Activated CD8-positive, alpha-beta T cell treated with anti-CD3 and anti-CD28 coated beads for 36 hours (primary cell): ENCODE data around the gene HS3ST2. TPM values are rescaled to one million over a fixed set of nuclear protein-coding genes. Genes with fewer than 3 reads are reported as not detected.
A peak's percentile ranks its signal among the peaks of the same experiment; 100 is the strongest.
"Not testable (repeated sequence)": the region's sequence is repeated elsewhere in the genome, so short reads cannot be mapped to it uniquely, and the experiment has no call there.

ENCODE experiments used
- ATAC-seq: fragments of 200-7000 bp; cut with Tn5 transposase; one replicate; pipeline ENCODE4 v1.10.0; 2021; ENCODE audit warnings: mild to moderate bottlenecking, moderate library complexity
- CTCF ChIA-PET: fragments of 350-600 bp; sonication (Branson Sonifier 250); formaldehyde crosslinking; loops from one replicate; lab custom pipeline; 2021; ENCODE audit warnings: antibody characterized with exemption; lab: Charles Lee
- POLR2A ChIA-PET: fragments of 350-600 bp; sonication (Branson Sonifier 250); formaldehyde crosslinking; loops from one replicate; lab custom pipeline; 2021; ENCODE audit warnings: antibody characterized with exemption; lab: Charles Lee
- DNase-seq: peaks from one replicate; pipeline ENCODE4 v3.0.0-alpha.2; 2020
- H3K27ac Mint-ChIP-seq: one replicate; pipeline ENCODE4 v1.8.0; 2021; ENCODE audit warnings: mild to moderate bottlenecking, mixed read lengths
- H3K27me3 Mint-ChIP-seq: one replicate; pipeline ENCODE4 v1.8.0; 2021; ENCODE audit warnings: mixed read lengths
- H3K36me3 Mint-ChIP-seq: one replicate; pipeline ENCODE4 v1.8.0; 2021; ENCODE audit warnings: low read depth, mixed read lengths
- H3K4me1 Mint-ChIP-seq: one replicate; pipeline ENCODE4 v1.8.0; 2021; ENCODE audit warnings: low read depth, mixed read lengths
- H3K4me3 Mint-ChIP-seq: one replicate; pipeline ENCODE4 v1.8.0; 2021; ENCODE audit warnings: mild to moderate bottlenecking, moderate library complexity, mixed read lengths
- H3K9me3 Mint-ChIP-seq: one replicate; pipeline ENCODE4 v1.8.0; 2021; ENCODE audit warnings: mixed read lengths
- CTCF ChIP-seq: fragments of 200-600 bp; IDR thresholded peaks from one replicate; pipeline ENCODE4 v1.8.0; 2022; ENCODE audit warnings: antibody characterized with exemption, mild to moderate bottlenecking
- intact Hi-C: fragments of 100-400 bp; cut with micrococcal nuclease; formaldehyde crosslinking; loops from one replicate; pipeline ENCODE4 v1.10.0; 2022
- total RNA-seq, 2 experiments: library from RNA; stranded (reverse); gene quantifications; one replicate each; pipeline ENCODE4 v1.2.3, GENCODE V29; 2021

Gene HS3ST2
- total RNA-seq, 2 experiments from 2014 or later = not detected

DNA sequence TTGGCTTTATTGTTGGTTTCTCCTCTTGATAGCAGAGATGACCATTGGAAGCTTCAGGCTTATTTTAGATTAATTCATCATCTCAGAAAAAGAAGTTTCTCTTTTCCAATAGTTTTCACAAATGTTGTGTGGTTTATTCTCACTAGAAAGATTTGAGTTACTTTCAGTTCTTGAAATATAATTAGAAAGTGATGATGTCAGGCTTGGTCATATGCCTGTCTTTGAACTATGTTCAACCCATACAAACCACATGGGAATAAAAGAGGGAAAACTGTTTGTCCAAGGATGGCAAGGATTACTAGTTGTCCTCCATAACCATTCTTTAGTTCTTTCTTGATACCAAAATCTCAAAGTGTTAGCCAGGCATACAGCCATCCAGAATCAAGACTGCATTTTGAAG lies 3.7 kb upstream of the HS3ST2 start:
- Mint-ChIP-seq H3K36me3 (no peaks in the 10 kb centered on the region), H3K27me3 (peaks cover 27% of the 10 kb centered on the region), H3K4me3 (no peak overlapping the region), H3K9me3 (no peaks in the 10 kb centered on the region), H3K4me1 (peaks cover 3% of the 10 kb centered on the region), H3K27ac (no peak overlapping the region)
- TF ChIP-seq CTCF = no peak
- no peak for ATAC-seq
- ChIA-PET POLR2A (no interaction called here), CTCF (interaction anchor here (1.8 kb wide), 1 partner anchor 108 kb away, joined by 4 read pairs; no protein-coding TSS in a partner anchor)
- DNase-seq = no peak
- intact Hi-C loops = no loop called here

DNA sequence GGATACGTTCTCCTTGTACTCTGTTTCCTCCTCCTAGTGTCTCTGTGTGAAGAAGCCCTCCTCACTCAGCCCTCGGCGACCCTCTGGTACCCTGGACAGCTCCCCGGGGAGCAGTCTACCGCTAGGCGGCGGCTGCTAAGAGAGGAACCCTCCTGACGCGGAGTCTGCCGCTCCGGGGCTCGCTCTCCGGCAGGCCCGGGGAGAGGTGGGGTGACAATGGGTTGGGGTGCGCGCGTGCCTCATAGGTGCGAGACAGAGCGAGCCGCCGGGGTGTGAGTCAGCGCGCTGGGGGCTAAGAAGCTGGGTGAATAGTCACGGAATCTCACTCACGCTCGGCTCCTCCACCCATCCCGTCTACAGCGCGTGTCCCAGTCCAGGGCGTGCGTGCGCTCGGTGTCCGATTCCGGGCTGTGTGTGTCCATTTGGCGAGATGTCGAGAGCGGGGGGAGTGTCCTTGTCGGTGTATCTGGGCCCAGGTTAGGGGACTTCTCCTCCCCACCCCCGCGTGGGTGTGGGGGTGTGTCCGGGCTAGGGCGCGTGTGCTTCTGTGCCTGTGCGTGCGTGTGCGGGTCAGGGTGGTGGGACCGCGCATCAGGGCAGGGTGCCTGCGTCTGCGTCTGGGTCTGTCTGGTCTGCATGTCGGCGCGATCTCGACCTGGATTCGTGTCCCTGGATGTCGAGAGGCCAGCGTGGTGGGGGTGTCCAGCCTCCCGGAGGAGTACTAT lies 577 bp upstream of the HS3ST2 start:
- Mint-ChIP-seq H3K4me1 (peaks cover 3% of the 10 kb centered on the region), H3K9me3 (no peaks in the 10 kb centered on the region), H3K27me3 (peaks cover 40% of the 10 kb centered on the region), H3K36me3 (no peaks in the 10 kb centered on the region), H3K27ac (no peak overlapping the region), H3K4me3 (no peak overlapping the region)
- ChIA-PET POLR2A (no interaction called here), CTCF (no interaction called here)
- intact Hi-C loops = no loop called here
- peak; percentile 60 for ATAC-seq
- peak; percentile 26 for TF ChIP-seq CTCF
- DNase-seq = peak; percentile 50

DNA sequence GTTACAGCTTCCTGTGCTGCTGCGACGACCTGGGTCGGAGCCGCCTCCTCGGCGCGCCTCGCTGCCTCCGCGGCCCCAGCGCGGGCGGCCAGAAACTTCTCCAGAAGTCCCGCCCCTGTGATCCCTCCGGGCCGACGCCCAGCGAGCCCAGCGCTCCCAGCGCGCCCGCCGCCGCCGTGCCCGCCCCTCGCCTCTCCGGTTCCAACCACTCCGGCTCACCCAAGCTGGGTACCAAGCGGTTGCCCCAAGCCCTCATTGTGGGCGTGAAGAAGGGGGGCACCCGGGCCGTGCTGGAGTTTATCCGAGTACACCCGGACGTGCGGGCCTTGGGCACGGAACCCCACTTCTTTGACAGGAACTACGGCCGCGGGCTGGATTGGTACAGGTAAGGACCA lies 746 bp downstream of the HS3ST2 start:
- Mint-ChIP-seq H3K27me3 (peaks cover 37% of the 10 kb centered on the region), H3K4me1 (peaks cover 3% of the 10 kb centered on the region), H3K4me3 (no peak overlapping the region), H3K27ac (no peak overlapping the region), H3K36me3 (no peaks in the 10 kb centered on the region), H3K9me3 (no peaks in the 10 kb centered on the region)
- ChIA-PET POLR2A (no interaction called here), CTCF (no interaction called here)
- no peak for TF ChIP-seq CTCF
- ATAC-seq = no peak
- DNase-seq = no peak
- intact Hi-C loops = no loop called here

- Mint-ChIP-seq H3K4me1 (peaks cover 3% of the 10 kb centered on the region), H3K4me3 (no peak overlapping the region), H3K9me3 (no peaks in the 10 kb centered on the region), H3K36me3 (no peaks in the 10 kb centered on the region), H3K27me3 (peaks cover 37% of the 10 kb centered on the region), H3K27ac (no peak overlapping the region)
- DNase-seq (no peak), ATAC-seq (no peak)
- intact Hi-C loops = no loop called here
- TF ChIP-seq CTCF = no peak
- ChIA-PET CTCF (interaction anchor here (1.1 kb wide), 1 partner anchor 618 kb away, joined by 5 read pairs; no protein-coding TSS in a partner anchor), POLR2A (no interaction called here)
Measured at GRCh38 chr16:22815863-22816262, 1.9 kb downstream of the HS3ST2 start.

DNA sequence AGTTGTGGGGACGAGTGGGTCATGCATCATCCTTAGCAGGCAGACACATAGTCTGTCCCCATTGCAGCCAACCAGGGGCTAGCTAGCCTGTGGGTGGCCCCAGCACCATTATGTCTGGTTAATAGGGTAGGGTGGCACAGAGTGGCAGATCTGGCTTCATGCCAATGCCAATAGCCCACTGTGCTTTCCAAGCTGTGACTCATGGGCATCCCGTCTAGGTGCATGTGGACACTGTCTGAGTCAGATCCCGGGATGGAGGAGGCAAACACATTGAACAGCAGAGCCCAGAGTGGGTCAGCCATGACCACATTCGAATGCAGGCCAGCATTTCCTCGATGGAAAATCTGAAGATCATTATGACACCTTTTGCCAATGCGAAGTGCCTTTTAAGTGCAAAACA lies 2.5 kb downstream of the HS3ST2 start:
- no peaks in the 10 kb centered on the region for H3K9me3 Mint-ChIP-seq
- no peak overlapping the region for H3K27ac Mint-ChIP-seq
- peaks cover 3% of the 10 kb centered on the region for H3K4me1 Mint-ChIP-seq

GRCh38 chr16:22818736-22819135 lies 4.8 kb downstream of the HS3ST2 start:
- H3K27ac Mint-ChIP-seq, H3K9me3 Mint-ChIP-seq, H3K4me1 Mint-ChIP-seq, intact Hi-C loops, ATAC-seq, CTCF ChIA-PET, H3K36me3 Mint-ChIP-seq, POLR2A ChIA-PET, H3K4me3 Mint-ChIP-seq, DNase-seq: not testable (repeated sequence)
- peaks cover 21% of the 10 kb centered on the region for H3K27me3 Mint-ChIP-seq

More for the DNA sequence above, 2.5 kb downstream of the HS3ST2 start:
- DNase-seq = no peak
- CTCF ChIA-PET = interaction anchor here (1.1 kb wide), 1 partner anchor 617 kb away, joined by 5 read pairs; no protein-coding TSS in a partner anchor
- Mint-ChIP-seq H3K36me3 (no peaks in the 10 kb centered on the region), H3K4me3 (no peak overlapping the region), H3K27me3 (peaks cover 40% of the 10 kb centered on the region)
- TF ChIP-seq CTCF = no peak
- POLR2A ChIA-PET = no interaction called here
- intact Hi-C loops = no loop called here
- ATAC-seq = no peak
